Endothelial cell of umbilical vein (primary cell): ENCODE results near the gene ESPN. TPM values are rescaled to one million over a fixed set of nuclear protein-coding genes. Genes with fewer than 3 reads are reported as not detected.

Experiments used
- BruUV-seq: library from RNA; stranded (reverse); fragments of 400-500 nt; replicated peaks from 2 replicates; lab custom pipeline; 2021; lab: Mats Ljungman, UMichigan
- CTCF ChIA-PET: fragments of 300-600, 350-600 bp; sonication (Branson Sonifier 250); formaldehyde crosslinking; loops from one replicate; lab custom pipeline; 2021; ENCODE audit warnings: antibody characterized with exemption, inconsistent platforms; lab: Charles Lee
- POLR2A ChIA-PET: fragments of 300-600, 350-600 bp; sonication (Branson Sonifier 250); formaldehyde crosslinking; loops from one replicate; lab custom pipeline; 2021; ENCODE audit warnings: antibody characterized with exemption, inconsistent platforms; lab: Charles Lee
- DNase-seq: peaks from one replicate; pipeline ENCODE4 v3.0.0-alpha.2; 2011; ENCODE audit warnings: low read depth, low spot score
- FAIRE-seq: peaks from 2 replicates; lab custom pipeline; 2011; peaks lifted over from hg19 to GRCh38; lab: Jason Lieb, UNC
- H2AFZ ChIP-seq: 2 replicates; pipeline ENCODE4 v1.6.0; 2012; ENCODE audit warnings: low read depth, low read length, control low read depth, inconsistent platforms
- H3K27ac ChIP-seq: 2 replicates; pipeline ENCODE4 v1.5.1; 2011; ENCODE audit warnings: low read depth, mild to moderate bottlenecking, control low read depth, low read length, moderate library complexity; ENCODE audit not compliant: insufficient read depth
- H3K27me3 ChIP-seq, 2 experiments: 2 replicates each; pipeline versions ENCODE4 v1.6.0 to v1.6.1; 2011; ENCODE audit warnings: low read length in 2 of 2, mixed read lengths in 1 of 2; ENCODE audit not compliant: control insufficient read depth in 2 of 2, insufficient read depth in 2 of 2
- H3K36me3 ChIP-seq, 2 experiments: 2 replicates in 1 of 2; 3 replicates in 1 of 2; pipeline ENCODE4 v1.5.1; 2011; ENCODE audit warnings: low read length in 2 of 2, mild to moderate bottlenecking in 1 of 2, moderate library complexity in 1 of 2; ENCODE audit not compliant: control insufficient read depth in 2 of 2, insufficient read depth in 2 of 2; ENCODE audit errors: extremely low read depth in 1 of 2
- H3K4me1 ChIP-seq: 3 replicates; pipeline ENCODE4 v1.5.1; 2011; ENCODE audit warnings: mild to moderate bottlenecking, low read length; ENCODE audit not compliant: control insufficient read depth, insufficient read depth; ENCODE audit errors: extremely low read depth
- H3K4me2 ChIP-seq: 2 replicates; pipeline ENCODE4 v1.6.1; 2011; ENCODE audit warnings: low read length, control low read depth, mixed read lengths; ENCODE audit not compliant: insufficient read depth
- H3K4me3 ChIP-seq, 3 experiments: fragments of 200-600 bp in 1 of 3; sonication (generic), shearing (Covaris generic) in 1 of 3; replicated peaks in 1 of 3; 2 replicates each; pipeline ENCODE4 v1.5.1; 2011 to 2016; ENCODE audit warnings: control low read depth in 3 of 3, low read length in 3 of 3, mild to moderate bottlenecking in 2 of 3, inconsistent platforms in 1 of 3, low read depth in 1 of 3, moderate library complexity in 1 of 3; ENCODE audit not compliant: insufficient read depth in 1 of 3
- H3K79me2 ChIP-seq: 2 replicates; pipeline ENCODE4 v1.6.0; 2012; ENCODE audit warnings: low read length, inconsistent platforms; ENCODE audit not compliant: control insufficient read depth, insufficient read depth
- H3K9ac ChIP-seq: replicated peaks from 2 replicates; pipeline ENCODE3; 2011; ENCODE audit warnings: low read length, control low read depth; ENCODE audit not compliant: insufficient read depth; ENCODE audit errors: extremely low read depth
- H3K9me1 ChIP-seq: replicated peaks from 3 replicates; pipeline ENCODE4 v1.6.0; 2011; ENCODE audit warnings: mild to moderate bottlenecking, low read length; ENCODE audit not compliant: control insufficient read depth, insufficient read depth; ENCODE audit errors: extremely low read depth
- H3K9me3 ChIP-seq: replicated peaks from 2 replicates; pipeline ENCODE4 v1.5.1; 2012; ENCODE audit warnings: low read length, inconsistent platforms; ENCODE audit not compliant: control insufficient read depth, insufficient read depth
- H4K20me1 ChIP-seq: replicated peaks from 2 replicates; pipeline ENCODE3; 2011; ENCODE audit warnings: mild to moderate bottlenecking, low read length; ENCODE audit not compliant: control insufficient read depth, insufficient read depth; ENCODE audit errors: extremely low read depth
- CTCF ChIP-seq, 2 donors: IDR thresholded peaks; 1 replicate in 1 of 2; 2 replicates in 1 of 2; pipeline ENCODE4 v1.5.1; 2011; ENCODE audit warnings: low read length in 2 of 2, mild to moderate bottlenecking in 2 of 2, moderate library complexity in 2 of 2, control low read depth in 1 of 2, inconsistent platforms in 1 of 2, low read depth in 1 of 2; ENCODE audit not compliant: insufficient read depth in 1 of 2; ENCODE audit errors: extremely low read depth in 1 of 2
- EZH2 ChIP-seq: IDR thresholded peaks from 2 replicates; pipeline ENCODE4 v1.6.1; 2012; ENCODE audit warnings: borderline replicate concordance, low read depth, mild to moderate bottlenecking, moderate library complexity, low read length, inconsistent platforms; ENCODE audit not compliant: severe bottlenecking
- FOS ChIP-seq: IDR thresholded peaks from 2 replicates; pipeline ENCODE4 v1.6.1; 2011; ENCODE audit warnings: mild to moderate bottlenecking, low read length, moderate library complexity, borderline replicate concordance; ENCODE audit not compliant: insufficient read depth
- GATA2 ChIP-seq: IDR thresholded peaks from 2 replicates; pipeline ENCODE4 v1.7.0; 2011; ENCODE audit warnings: low read depth, mild to moderate bottlenecking, moderate library complexity, mixed read lengths, low read length; ENCODE audit not compliant: insufficient read length, insufficient read depth
- JUN ChIP-seq: IDR thresholded peaks from 2 replicates; pipeline ENCODE4 v1.6.1; 2011; ENCODE audit warnings: borderline replicate concordance, low read depth; ENCODE audit not compliant: insufficient read length, insufficient read depth
- MAX ChIP-seq: IDR thresholded peaks from 2 replicates; pipeline ENCODE4 v1.6.1; 2011; ENCODE audit not compliant: insufficient read depth, insufficient read length
- MYC ChIP-seq: IDR thresholded peaks from one replicate; pipeline ENCODE4 v1.6.1; 2011; ENCODE audit warnings: mild to moderate bottlenecking, low read depth, low read length
- POLR2A ChIP-seq: IDR thresholded peaks from 2 replicates; pipeline ENCODE4 v1.6.1; 2012; ENCODE audit warnings: low read depth, mild to moderate bottlenecking, control low read depth, low read length
- POLR2AphosphoS5 ChIP-seq: IDR thresholded peaks from 2 replicates; pipeline ENCODE4 v1.6.1; 2012; ENCODE audit warnings: low read depth, mild to moderate bottlenecking, control low read depth, low read length, moderate library complexity; ENCODE audit not compliant: insufficient read depth
- dilution Hi-C: fragments of 300-500 bp; cut with MboI; formaldehyde crosslinking; loops from one replicate; pipeline ENCODE4 v1.15.0; 2019; ENCODE audit warnings: low sequenced_read_pairs; ENCODE audit not compliant: extremely low pct_ligation_motif_present
- intact Hi-C: fragments of 100-400 bp; cut with micrococcal nuclease; formaldehyde crosslinking; loops from one replicate; pipeline ENCODE4 v1.10.0; 2022
- polyA plus RNA-seq, 4 experiments: library from polyadenylated mRNA; depleted of rRNA in 3 of 4; stranded (reverse) in 3 of 4; unstranded in 1 of 4; fragments of >200 nt; gene quantifications; 2 replicates each; pipeline versions ENCODE4 v1.2.1 to v1.2.3, GENCODE V29; 2011 to 2012; ENCODE audit warnings: missing spikeins in 1 of 4
- total RNA-seq: library from RNA; stranded (reverse); gene quantifications from 2 replicates; pipeline ENCODE4 v1.2.3, GENCODE V29; 2021

The ESPN gene
- total and polyA plus RNA-seq, 2 donors (not counting 3 experiments of a cell fraction or from before 2014, with no cell fraction given): 0.54 to 0.71 TPM

- H3K27me3 ChIP-seq: no peaks in the 10 kb centered on the region
- no peaks in the 10 kb centered on the region for H3K36me3 ChIP-seq
- no peaks in the 10 kb centered on the region for H3K9me3 ChIP-seq
- no TSS peak for BruUV-seq
- no peak overlapping the region for H2AFZ ChIP-seq
- H3K4me3 ChIP-seq: no peak overlapping the region
- H3K79me2 ChIP-seq: no peaks in the 10 kb centered on the region
- intact Hi-C loops (no loop called here), dilution Hi-C loops (no loop called here)
- H3K27ac ChIP-seq: no peak overlapping the region
- no peaks in the 10 kb centered on the region for H3K9me1 ChIP-seq
- H3K4me1 ChIP-seq: no peaks in the 10 kb centered on the region
- TF ChIP-seq CTCF (IDR thresholded peaks at IDR 0.05; ENCODE audit: extremely low read depth in 1 of 2, insufficient read depth in 1 of 2, low read depth in 1 of 2, low read length in 2 of 2): no peak
- no peak for TF ChIP-seq POLR2A
- TF ChIP-seq MAX: no peak
- no peak for TF ChIP-seq JUN
- TF ChIP-seq FOS: no peak
- TF ChIP-seq POLR2AphosphoS5: no peak
- no peak for TF ChIP-seq EZH2
- TF ChIP-seq MYC: no peak
- TF ChIP-seq GATA2: no peak
- H3K4me2 ChIP-seq: no peak overlapping the region
- no peak for DNase-seq
- no peak for FAIRE-seq
- H3K9ac ChIP-seq: no peak overlapping the region
- ChIA-PET CTCF (interaction anchor here (1.0 to 1.5 kb wide), 3 partner anchors 13 to 137 kb away, joined by 3 to 9 read pairs (median 4); no protein-coding TSS in a partner anchor), POLR2A (no interaction called here)
- H4K20me1 ChIP-seq: no peaks in the 10 kb centered on the region
Observed at GRCh38 chr1:6509220-6509918, 84.8 kb downstream of the ESPN start.
